Measurements from ENCODE around the gene PDIA5. TPM values are rescaled to one million over a fixed set of nuclear protein-coding genes. Genes with fewer than 3 reads are reported as not detected.

PDIA5 gene
- polyA plus RNA-seq, 1 donor from 2014 or later = 1.4 TPM

GRCh38 chr3:123129092-123129491, 62.3 kb downstream of the PDIA5 start:
- Histone ChIP-seq H3K4me2 (ENCODE audit: low read length) (no peak overlapping the region), H3K9me2 (ENCODE audit: insufficient read depth, low read length) (no peaks in the 10 kb centered on the region), H3K36me3 (ENCODE audit: insufficient read depth, low read length) (no peaks in the 10 kb centered on the region), H3K27me3 (ENCODE audit: insufficient read depth, low read depth, low read length) (no peaks in the 10 kb centered on the region), H3K9me3 (ENCODE audit: low read length) (no peaks in the 10 kb centered on the region), H4K20me1 (ENCODE audit: insufficient read depth) (no peaks in the 10 kb centered on the region), H3K9ac (ENCODE audit: low read length) (no peak overlapping the region), H3K4me3 (ENCODE audit: low read length) (no peak overlapping the region), H3K27ac (ENCODE audit: low read length) (no peak overlapping the region), H3K79me2 (replicated peaks; ENCODE audit: insufficient read depth, low read length) (no peaks in the 10 kb centered on the region), H3F3A (ENCODE audit: insufficient read depth, low read length, poor library complexity, severe bottlenecking) (no peaks in the 10 kb centered on the region), H2AFZ (ENCODE audit: low read depth, low read length) (no peak overlapping the region)
- TF ChIP-seq TAF1 (IDR thresholded peaks at IDR 0.05; ENCODE audit: low read depth) (no peak), EZH2 (IDR thresholded peaks at IDR 0.05; ENCODE audit: borderline replicate concordance, insufficient read depth, low read length, poor library complexity, severe bottlenecking) (no peak), SMC3 (conservative IDR thresholded peaks at IDR 0.05; ENCODE audit: poor library complexity) (no peak), EP300 (conservative IDR thresholded peaks at IDR 0.05; ENCODE audit: poor library complexity, severe bottlenecking) (no peak), CTCF (IDR thresholded peaks at IDR 0.05; ENCODE audit: poor library complexity, severe bottlenecking) (no peak), MXI1 (conservative IDR thresholded peaks at IDR 0.05; ENCODE audit: poor library complexity, severe bottlenecking) (no peak), POLR2AphosphoS5 (IDR thresholded peaks at IDR 0.05) (no peak), RAD21 (conservative IDR thresholded peaks at IDR 0.05) (no peak)
- TF ChIP-seq, protein P1, sequence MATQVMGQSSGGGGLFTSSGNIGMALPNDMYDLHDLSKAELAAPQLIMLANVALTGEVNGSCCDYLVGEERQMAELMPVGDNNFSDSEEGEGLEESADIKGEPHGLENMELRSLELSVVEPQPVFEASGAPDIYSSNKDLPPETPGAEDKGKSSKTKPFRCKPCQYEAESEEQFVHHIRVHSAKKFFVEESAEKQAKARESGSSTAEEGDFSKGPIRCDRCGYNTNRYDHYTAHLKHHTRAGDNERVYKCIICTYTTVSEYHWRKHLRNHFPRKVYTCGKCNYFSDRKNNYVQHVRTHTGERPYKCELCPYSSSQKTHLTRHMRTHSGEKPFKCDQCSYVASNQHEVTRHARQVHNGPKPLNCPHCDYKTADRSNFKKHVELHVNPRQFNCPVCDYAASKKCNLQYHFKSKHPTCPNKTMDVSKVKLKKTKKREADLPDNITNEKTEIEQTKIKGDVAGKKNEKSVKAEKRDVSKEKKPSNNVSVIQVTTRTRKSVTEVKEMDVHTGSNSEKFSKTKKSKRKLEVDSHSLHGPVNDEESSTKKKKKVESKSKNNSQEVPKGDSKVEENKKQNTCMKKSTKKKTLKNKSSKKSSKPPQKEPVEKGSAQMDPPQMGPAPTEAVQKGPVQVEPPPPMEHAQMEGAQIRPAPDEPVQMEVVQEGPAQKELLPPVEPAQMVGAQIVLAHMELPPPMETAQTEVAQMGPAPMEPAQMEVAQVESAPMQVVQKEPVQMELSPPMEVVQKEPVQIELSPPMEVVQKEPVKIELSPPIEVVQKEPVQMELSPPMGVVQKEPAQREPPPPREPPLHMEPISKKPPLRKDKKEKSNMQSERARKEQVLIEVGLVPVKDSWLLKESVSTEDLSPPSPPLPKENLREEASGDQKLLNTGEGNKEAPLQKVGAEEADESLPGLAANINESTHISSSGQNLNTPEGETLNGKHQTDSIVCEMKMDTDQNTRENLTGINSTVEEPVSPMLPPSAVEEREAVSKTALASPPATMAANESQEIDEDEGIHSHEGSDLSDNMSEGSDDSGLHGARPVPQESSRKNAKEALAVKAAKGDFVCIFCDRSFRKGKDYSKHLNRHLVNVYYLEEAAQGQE (IDR thresholded peaks at IDR 0.05; ENCODE audit: borderline replicate concordance) = no peak

DNA sequence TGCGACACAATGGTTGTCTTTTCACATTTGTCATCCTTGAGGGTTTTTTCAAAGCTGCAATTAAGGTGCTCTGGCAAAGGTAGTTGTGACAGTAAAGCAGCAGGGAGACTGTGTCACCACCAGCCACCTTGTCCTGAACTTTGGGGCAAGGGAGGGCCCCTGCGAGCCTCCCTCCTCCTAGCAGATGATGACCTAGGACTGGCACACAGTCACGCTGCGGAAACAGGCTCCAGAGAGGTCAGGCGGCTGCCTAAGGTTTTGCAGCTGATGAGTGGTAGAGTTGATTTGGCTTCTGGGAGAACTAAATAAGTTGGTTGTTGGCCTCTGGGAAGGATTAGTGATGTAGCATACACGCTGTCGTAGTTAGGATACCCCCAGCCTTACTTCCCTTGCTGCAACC, 62.7 kb downstream of the PDIA5 start:
- no peaks in the 10 kb centered on the region for H3K27me3 ChIP-seq (ENCODE audit: insufficient read depth, low read depth, low read length)
- no peaks in the 10 kb centered on the region for H3K9me2 ChIP-seq (ENCODE audit: insufficient read depth, low read length)
- no peaks in the 10 kb centered on the region for H3K9me3 ChIP-seq (ENCODE audit: low read length)
- no peak overlapping the region for H3K4me2 ChIP-seq (ENCODE audit: low read length)
- H2AFZ ChIP-seq (ENCODE audit: low read depth, low read length) = no peak overlapping the region
- H3K9ac ChIP-seq (ENCODE audit: low read length) = no peak overlapping the region
- H3F3A ChIP-seq (ENCODE audit: insufficient read depth, low read length, poor library complexity, severe bottlenecking) = no peaks in the 10 kb centered on the region
- no peaks in the 10 kb centered on the region for H4K20me1 ChIP-seq (ENCODE audit: insufficient read depth)
- no peaks in the 10 kb centered on the region for H3K36me3 ChIP-seq (ENCODE audit: insufficient read depth, low read length)
- H3K27ac ChIP-seq (ENCODE audit: low read length) = no peak overlapping the region
- H3K4me3 ChIP-seq (ENCODE audit: low read length) = no peak overlapping the region
- H3K79me2 ChIP-seq (replicated peaks; ENCODE audit: insufficient read depth, low read length) = no peaks in the 10 kb centered on the region
- TF ChIP-seq EZH2 (IDR thresholded peaks at IDR 0.05; ENCODE audit: borderline replicate concordance, insufficient read depth, low read length, poor library complexity, severe bottlenecking) = no peak
- TF ChIP-seq RAD21 (conservative IDR thresholded peaks at IDR 0.05) = no peak
- TF ChIP-seq SMC3 (conservative IDR thresholded peaks at IDR 0.05; ENCODE audit: poor library complexity) = no peak
- TF ChIP-seq, protein P1 (IDR thresholded peaks at IDR 0.05; ENCODE audit: borderline replicate concordance) = no peak
- no peak for TF ChIP-seq EP300 (conservative IDR thresholded peaks at IDR 0.05; ENCODE audit: poor library complexity, severe bottlenecking)
- TF ChIP-seq CTCF (IDR thresholded peaks at IDR 0.05; ENCODE audit: poor library complexity, severe bottlenecking) = no peak
- no peak for TF ChIP-seq POLR2AphosphoS5 (IDR thresholded peaks at IDR 0.05)
- no peak for TF ChIP-seq TAF1 (IDR thresholded peaks at IDR 0.05; ENCODE audit: low read depth)
- TF ChIP-seq MXI1 (conservative IDR thresholded peaks at IDR 0.05; ENCODE audit: poor library complexity, severe bottlenecking) = no peak
